ENCODE data around the gene EIPR1. TPM values are rescaled to one million over a fixed set of nuclear protein-coding genes. Genes with fewer than 3 reads are reported as not detected.
A peak's percentile ranks its signal among the peaks of the same experiment; 100 is the strongest.

EIPR1 gene
- total RNA-seq, 1 donor from 2014 or later = 44.8 TPM

DNA sequence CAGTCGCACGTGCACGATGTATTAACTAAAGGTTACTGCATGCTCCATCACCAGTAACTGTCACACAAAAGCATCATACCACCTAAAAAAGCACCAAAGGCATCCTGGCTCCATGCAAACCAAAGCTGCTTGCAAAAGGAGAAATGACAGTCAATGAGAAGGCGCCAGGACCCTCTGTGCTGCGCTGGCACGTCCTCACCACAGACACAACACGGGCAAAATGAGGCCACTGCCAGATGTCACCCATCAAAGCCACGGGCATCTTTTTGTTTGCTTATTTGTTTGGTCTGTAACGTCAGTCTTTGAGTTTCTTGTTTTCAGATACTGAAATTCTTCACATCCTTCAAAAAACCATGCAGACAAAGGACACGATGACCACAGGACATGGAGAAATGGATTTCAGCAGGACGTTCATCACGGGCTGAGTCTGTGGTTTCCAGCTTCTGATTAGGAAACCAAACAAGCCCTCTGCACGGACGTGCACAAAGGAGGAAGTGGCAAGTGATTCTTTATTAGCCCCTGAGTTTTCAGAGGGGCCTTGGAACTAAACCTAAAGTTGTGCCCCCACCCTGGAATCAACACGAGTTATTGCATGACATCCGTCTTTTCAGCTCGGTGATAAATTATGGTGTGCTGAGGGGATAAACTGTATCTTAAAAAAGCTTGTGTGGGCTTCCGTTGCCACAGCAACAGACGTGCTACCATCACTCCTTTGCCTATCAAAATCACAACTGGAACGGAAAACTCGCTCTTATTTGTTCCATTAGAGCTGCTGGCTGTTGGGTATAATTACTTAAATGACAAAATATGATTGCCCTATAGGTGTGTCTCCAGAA, 181.8 kb downstream of the EIPR1 start:
- no peak for DNase-seq (ENCODE audit: low read depth, low spot score)

DNA sequence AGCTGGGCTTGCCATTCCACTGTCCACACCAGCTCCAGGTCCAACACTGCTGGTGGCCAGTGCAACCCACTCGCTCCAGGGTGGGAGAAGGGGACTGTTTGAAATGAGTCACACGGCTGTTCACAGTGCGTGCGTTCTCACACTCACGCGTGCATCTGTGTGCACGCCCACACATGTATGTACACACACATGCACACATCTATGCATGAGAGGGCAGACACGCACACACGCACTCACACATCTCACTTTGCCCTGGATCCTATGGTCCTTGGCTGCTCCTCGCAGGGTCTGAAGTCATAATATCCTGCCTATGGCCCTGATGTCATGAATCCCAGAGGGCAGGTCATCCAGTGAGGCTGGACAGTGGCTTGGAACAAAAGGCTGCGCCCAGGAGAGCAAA, 182.8 kb downstream of the EIPR1 start:
- no peak for DNase-seq (ENCODE audit: low read depth, low spot score)

DNA sequence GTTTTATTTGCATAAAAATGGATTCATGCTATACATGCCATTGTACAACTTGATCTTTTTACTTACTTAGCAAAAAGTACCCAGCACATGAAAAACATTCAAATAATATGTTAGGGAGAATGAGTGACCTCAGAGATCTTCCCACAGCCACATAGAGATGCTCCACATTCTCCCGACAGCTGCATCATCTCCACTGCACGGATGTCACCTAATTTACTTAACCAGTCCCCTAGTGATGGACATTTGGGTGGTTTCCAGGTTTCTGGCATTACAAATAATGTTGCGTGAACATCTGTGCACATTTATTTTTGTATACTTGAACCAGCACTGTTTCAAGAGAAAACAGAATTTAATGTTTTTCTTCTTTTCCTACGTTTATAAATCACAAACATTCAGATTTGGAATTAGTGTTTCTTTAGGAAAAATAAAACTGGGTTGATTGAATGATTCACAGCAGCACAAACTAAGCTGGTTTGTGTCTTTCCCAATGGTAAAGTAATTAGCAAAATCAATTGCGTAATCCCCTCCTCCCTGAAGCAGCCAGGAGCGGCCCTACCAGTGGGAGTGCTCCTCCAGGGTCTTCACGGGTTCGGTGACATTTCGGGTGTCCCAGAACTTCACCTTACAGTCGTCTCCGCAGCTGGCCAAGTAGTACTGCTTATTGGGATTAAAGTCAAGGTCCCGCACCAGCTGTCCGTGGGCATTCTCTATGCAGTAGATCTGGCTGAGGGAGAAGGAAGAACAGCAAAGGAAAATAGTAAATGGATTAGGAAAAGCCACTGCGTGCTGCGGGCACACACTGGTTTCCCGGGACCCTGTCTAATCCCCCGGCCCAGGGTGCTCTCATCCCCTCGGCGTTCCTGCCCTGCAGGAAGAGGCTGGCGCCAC, 183.9 kb downstream of the EIPR1 start:
- DNase-seq (ENCODE audit: low read depth, low spot score) = no peak

GRCh38 chr2:3192920-3193319, 184.7 kb downstream of the EIPR1 start:
- DNase-seq (ENCODE audit: low read depth, low spot score) = no peak

- DNase-seq (ENCODE audit: low read depth, low spot score) = no peak
These were observed 185.3 kb downstream of the EIPR1 start for GRCh38 chr2:3192281-3192818.

GRCh38 chr2:3189961-3190360, 187.7 kb downstream of the EIPR1 start:
- no peak for DNase-seq (ENCODE audit: low read depth, low spot score)

DNA sequence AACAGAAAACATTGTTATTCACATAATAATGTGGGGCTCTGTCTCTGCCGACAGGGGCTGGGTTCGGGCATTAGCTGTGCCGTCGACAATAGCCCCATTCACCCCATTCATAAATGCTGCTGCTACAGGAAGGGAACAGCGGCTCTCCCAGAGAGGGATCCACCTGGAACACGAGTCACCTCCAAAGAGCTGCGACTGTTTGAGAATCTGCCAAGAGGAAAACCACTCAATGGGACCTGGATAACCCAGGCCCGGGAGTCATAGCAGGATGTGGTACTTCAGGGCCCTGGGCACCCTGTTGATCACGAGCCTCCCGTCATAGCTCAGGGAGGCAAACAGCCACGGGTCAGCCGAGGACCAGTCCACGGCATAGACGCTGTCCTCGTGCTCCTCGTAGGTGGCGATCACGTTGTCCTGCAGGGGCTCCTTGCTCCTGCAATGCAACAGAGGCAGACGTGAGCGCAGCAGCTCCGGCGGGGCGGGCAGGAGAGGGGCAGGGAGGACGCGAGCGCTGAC, 188.5 kb downstream of the EIPR1 start:
- no peak for DNase-seq (ENCODE audit: low read depth, low spot score)

DNA sequence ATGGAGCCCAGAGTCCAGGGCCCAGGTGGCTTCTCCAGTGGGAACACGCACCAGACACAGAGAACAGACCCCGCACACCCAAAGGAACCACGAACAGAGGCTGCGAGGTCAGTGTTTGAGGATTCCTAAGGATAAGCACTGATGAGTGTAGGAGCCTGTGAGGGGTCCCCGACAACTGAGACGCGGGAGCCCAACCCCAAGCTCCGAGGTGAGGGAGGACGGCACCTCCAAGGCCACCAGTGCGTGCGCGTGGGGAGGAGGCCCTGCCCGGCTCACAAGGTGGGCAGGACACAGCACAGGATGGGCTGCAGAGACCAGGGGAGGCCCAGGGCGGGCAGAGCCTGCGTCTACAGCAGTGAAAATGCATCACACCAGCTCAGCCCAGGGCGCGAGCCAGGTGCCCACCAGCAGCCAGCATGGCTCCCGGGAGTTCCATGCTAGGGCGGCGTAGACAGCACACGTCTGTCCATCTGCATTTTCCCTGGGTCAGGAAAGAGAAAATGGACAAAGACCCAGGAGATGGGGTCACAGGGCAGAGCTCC, 189.1 kb downstream of the EIPR1 start:
- no peak for DNase-seq (ENCODE audit: low read depth, low spot score)

GRCh38 chr2:3187467-3187866, 190.2 kb downstream of the EIPR1 start:
- DNase-seq (ENCODE audit: low read depth, low spot score) = no peak

- DNase-seq (ENCODE audit: low read depth, low spot score) = no peak
These were observed 190.9 kb downstream of the EIPR1 start for GRCh38 chr2:3186766-3187165.

- no peak for DNase-seq (ENCODE audit: low read depth, low spot score)
These were observed 191.7 kb downstream of the EIPR1 start for GRCh38 chr2:3185910-3186309.

- DNase-seq (ENCODE audit: low read depth, low spot score) = no peak
These were observed 192.4 kb downstream of the EIPR1 start for GRCh38 chr2:3185256-3185655.

DNA sequence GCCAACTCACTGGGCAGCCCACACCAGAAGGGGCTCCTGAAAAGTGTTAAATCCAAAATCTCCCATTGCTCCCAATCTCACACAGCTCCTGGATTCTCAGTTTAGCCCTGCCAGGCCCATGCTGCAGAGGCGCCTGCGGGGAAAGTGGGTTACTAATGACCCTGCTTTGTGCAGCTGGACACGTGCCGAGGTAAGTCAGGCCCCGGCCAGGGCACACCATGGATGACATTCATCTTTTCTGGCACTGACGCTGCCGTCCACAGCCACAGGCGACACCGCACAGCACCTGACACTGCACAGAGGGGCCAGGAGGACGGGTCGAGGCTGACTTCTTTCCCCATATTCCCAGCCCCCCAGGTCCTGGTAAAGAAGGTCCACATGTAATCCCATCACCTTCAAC, 193.5 kb downstream of the EIPR1 start:
- no peak for DNase-seq (ENCODE audit: low read depth, low spot score)

GRCh38 chr2:3183766-3184165, 193.9 kb downstream of the EIPR1 start:
- no peak for DNase-seq (ENCODE audit: low read depth, low spot score)

- no peak for DNase-seq (ENCODE audit: low read depth, low spot score)
These were observed 194.8 kb downstream of the EIPR1 start for GRCh38 chr2:3182848-3183247.

- no peak for DNase-seq (ENCODE audit: low read depth, low spot score)
These were observed 196.1 kb downstream of the EIPR1 start for GRCh38 chr2:3181416-3182010.

DNA sequence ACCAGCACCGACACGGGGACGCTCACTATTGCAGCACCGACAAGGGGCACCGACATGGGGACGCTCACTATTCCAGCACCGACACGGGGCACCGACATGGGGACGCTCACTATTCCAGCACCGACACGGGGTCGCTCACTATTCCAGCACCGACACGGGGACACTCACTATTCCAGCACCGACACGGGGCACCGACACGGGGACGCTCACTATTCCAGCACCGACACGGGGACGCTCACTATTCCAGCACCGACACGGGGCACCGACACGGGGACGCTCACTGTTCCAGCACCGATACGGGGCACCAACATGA, 196.8 kb downstream of the EIPR1 start:
- DNase-seq (ENCODE audit: low read depth, low spot score) = peak; percentile 11

DNA sequence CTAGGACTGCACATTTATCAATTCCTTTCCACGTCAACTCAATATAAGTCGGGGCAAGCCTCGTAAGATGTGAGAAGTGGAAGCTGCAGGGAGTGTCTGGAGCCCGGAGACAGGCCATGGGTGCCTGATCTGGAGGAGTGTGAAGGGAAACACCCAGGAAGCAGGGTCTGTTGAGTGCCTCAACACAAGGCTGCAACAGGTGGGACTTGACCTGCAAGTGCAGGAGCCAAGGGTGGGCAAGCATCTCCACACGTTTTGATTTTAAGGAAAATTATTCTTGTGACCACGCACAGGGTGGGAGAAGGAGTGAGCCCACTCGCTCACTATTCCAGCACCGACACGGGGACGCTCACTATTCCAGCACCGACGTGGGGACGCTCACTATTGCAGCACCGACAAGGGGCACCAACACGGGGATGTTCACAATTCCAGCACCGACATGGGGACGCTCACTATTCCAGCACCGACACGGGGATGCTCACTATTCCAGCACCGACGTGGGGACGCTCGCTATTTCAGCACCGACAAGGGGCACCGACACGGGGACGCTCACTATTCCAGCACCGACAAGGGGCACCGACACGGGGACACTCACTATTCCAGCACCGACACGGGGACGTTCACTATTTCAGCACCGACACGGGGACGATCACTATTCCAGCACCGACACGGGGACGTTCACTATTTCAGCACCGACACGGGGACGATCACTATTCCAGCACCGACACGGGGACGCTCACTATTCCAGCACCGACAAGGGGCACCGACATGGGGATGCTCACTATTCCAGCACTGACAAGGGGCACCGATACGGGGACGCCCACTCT, 197.3 kb downstream of the EIPR1 start:
- DNase-seq (ENCODE audit: low read depth, low spot score) = peak; percentile 24

DNA sequence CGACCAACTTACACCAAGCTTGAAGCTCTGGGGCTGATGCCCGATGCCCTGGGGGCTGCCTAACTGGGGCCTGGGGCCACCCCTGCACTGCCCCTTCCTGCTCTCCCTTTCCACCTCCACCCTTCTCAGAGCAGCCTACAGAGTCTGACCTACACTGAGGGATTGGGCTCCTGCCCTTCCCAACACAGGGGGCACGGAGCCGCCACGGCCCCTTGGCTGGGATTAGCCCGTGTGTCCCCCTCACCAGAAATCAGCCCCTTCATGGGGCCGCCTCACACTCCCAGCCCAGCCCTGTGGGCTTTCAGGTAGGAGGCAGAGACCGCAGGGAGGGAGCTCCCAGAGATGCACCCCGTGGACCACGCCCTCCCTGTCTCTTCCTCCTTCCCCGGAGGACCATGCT, 198.0 kb downstream of the EIPR1 start:
- DNase-seq (ENCODE audit: low read depth, low spot score) = no peak

GRCh38 chr2:3179208-3179607, 198.4 kb downstream of the EIPR1 start:
- no peak for DNase-seq (ENCODE audit: low read depth, low spot score)

- no peak for DNase-seq (ENCODE audit: low read depth, low spot score)
These were observed 199.0 kb downstream of the EIPR1 start for GRCh38 chr2:3178578-3179031.

Measured in pulmonary artery endothelial cell (primary cell).